HepG2 (cell line): ENCODE results near the gene ZC3H8. TPM values are rescaled to one million over a fixed set of nuclear protein-coding genes. Genes with fewer than 3 reads are reported as not detected.
A peak's percentile ranks its signal among the peaks of the same experiment; 100 is the strongest.

ENCODE experiments used
- ATAC-seq: fragments of 200-7000 bp; cut with Tn5 transposase; 3 replicates; pipeline ENCODE4 v1.9.1; 2020; ENCODE audit warnings: mild to moderate bottlenecking, moderate library complexity
- BruUV-seq: library from RNA; stranded (reverse); fragments of 400-500 nt; replicated peaks from 2 replicates; lab custom pipeline; 2021; lab: Mats Ljungman, UMichigan
- CTCF ChIA-PET: fragments of 300-600 bp; formaldehyde crosslinking; extraction: SDS; loops from one replicate; lab custom pipeline; 2021; ENCODE audit warnings: low total read pairs, inconsistent platforms, low intra/inter-chr PET ratio; lab: Yijun Ruan, JAX
- POLR2A ChIA-PET: fragments of 350-600 bp; sonication (Branson Sonifier 250); formaldehyde crosslinking; loops from one replicate; lab custom pipeline; 2020; ENCODE audit warnings: antibody characterized with exemption, inconsistent platforms; lab: Yijun Ruan, JAX
- DNase-seq: peaks from one replicate; pipeline ENCODE4 v3.0.0-alpha.2; 2015; ENCODE audit warnings: low spot score
- FAIRE-seq: peaks from 3 replicates; lab custom pipeline; 2011; peaks lifted over from hg19 to GRCh38; lab: Jason Lieb, UNC
- H2AFZ ChIP-seq: one replicate; pipeline ENCODE4 v1.6.1; 2011; ENCODE audit warnings: low read length, inconsistent platforms
- H3K27ac ChIP-seq: fragments of 300-600 bp; 3 replicates; pipeline ENCODE4 v1.8.0; 2011; ENCODE audit warnings: mixed run types, mild to moderate bottlenecking, mixed read lengths, low read length, inconsistent platforms; ENCODE audit not compliant: insufficient read depth; ENCODE audit errors: extremely low read length
- H3K27me3 ChIP-seq, 2 experiments: fragments of 200-600 bp in 1 of 2; 2 replicates in 1 of 2; 3 replicates in 1 of 2; pipeline versions ENCODE4 v1.6.0 to v1.8.0; 2011; ENCODE audit warnings: low read length in 2 of 2, mild to moderate bottlenecking in 2 of 2, moderate library complexity in 2 of 2, inconsistent platforms in 1 of 2; ENCODE audit not compliant: insufficient read depth in 2 of 2, control insufficient read depth in 1 of 2
- H3K36me3 ChIP-seq, 2 experiments: fragments of 200-600 bp in 1 of 2; replicated peaks in 1 of 2; 2 replicates in 1 of 2; 3 replicates in 1 of 2; pipeline versions ENCODE4 v1.5.1 to v1.8.0; 2011; ENCODE audit warnings: low read length in 2 of 2, inconsistent platforms in 1 of 2; ENCODE audit not compliant: insufficient read depth in 2 of 2, control insufficient read depth in 1 of 2
- H3K4me1 ChIP-seq: 2 replicates; pipeline ENCODE4 v1.5.1; 2012; ENCODE audit warnings: low read length, inconsistent platforms; ENCODE audit not compliant: insufficient read depth
- H3K4me2 ChIP-seq: 2 replicates; pipeline ENCODE4 v1.6.0; 2011; ENCODE audit warnings: low read depth, low read length, inconsistent platforms
- H3K4me3 ChIP-seq, 3 experiments: fragments of 200-600 bp in 1 of 3; sonication (generic), shearing (Covaris generic) in 1 of 3; replicated peaks in 1 of 3; 2 replicates each; pipeline ENCODE4 v1.5.1; 2011 to 2016; ENCODE audit warnings: low read length in 3 of 3, inconsistent platforms in 2 of 3, low read depth in 2 of 3, mild to moderate bottlenecking in 2 of 3, control low read depth in 1 of 3, mixed read lengths in 1 of 3; ENCODE audit not compliant: insufficient read depth in 1 of 3
- H3K79me2 ChIP-seq: one replicate; pipeline ENCODE4 v1.6.1; 2011; ENCODE audit warnings: low read length, inconsistent platforms; ENCODE audit not compliant: insufficient read depth
- H3K9ac ChIP-seq: 2 replicates; pipeline ENCODE4 v1.6.0; 2011; ENCODE audit warnings: mild to moderate bottlenecking, low read depth, low read length, inconsistent platforms; ENCODE audit not compliant: insufficient read depth
- H3K9me3 ChIP-seq: 2 replicates; pipeline ENCODE4 v1.5.1; 2012; ENCODE audit warnings: mild to moderate bottlenecking, low read length
- H4K20me1 ChIP-seq: 2 replicates; pipeline ENCODE4 v1.6.0; 2011; ENCODE audit warnings: inconsistent platforms, mild to moderate bottlenecking, low read length, moderate library complexity; ENCODE audit not compliant: insufficient read depth
- CEBPB ChIP-seq: IDR thresholded peaks from 2 replicates; pipeline ENCODE4 v1.6.1; 2011; ENCODE audit warnings: low read depth, low read length, improper control_type of control experiment, borderline replicate concordance
- CSRNP1 ChIP-seq: sonication (generic); formaldehyde crosslinking; IDR thresholded peaks from 2 replicates; pipeline ENCODE4 v1.8.1; 2023; ENCODE audit warnings: mild to moderate bottlenecking, missing genetic modification reagents
- HNF1B ChIP-seq: sonication (generic); formaldehyde crosslinking; IDR thresholded peaks from 2 replicates; pipeline ENCODE4 v1.5.1; 2020; ENCODE audit warnings: mild to moderate bottlenecking, moderate library complexity, missing genetic modification reagents
- KLF11 ChIP-seq: IDR thresholded peaks from 2 replicates; pipeline ENCODE4 v1.6.1; 2016; ENCODE audit warnings: missing compliant biosample characterization
- MAFF ChIP-seq: IDR thresholded peaks from 2 replicates; pipeline ENCODE4 v1.6.1; 2011; ENCODE audit warnings: low read depth, low read length, improper control_type of control experiment
- MAFK ChIP-seq, 2 experiments: IDR thresholded peaks in 1 of 2; conservative IDR thresholded peaks in 1 of 2; 2 replicates each; pipeline ENCODE4 v1.6.1; 2011; ENCODE audit warnings: improper control_type of control experiment in 2 of 2, low read length in 2 of 2
- PCBP2 ChIP-seq: fragments of 200-400 bp; formaldehyde crosslinking; optimal IDR thresholded peaks from 2 replicates; pipeline ENCODE3; 2018; ENCODE audit warnings: low read length, low read depth; ENCODE audit not compliant: poor library complexity, severe bottlenecking
- SPEN ChIP-seq: sonication (generic); formaldehyde crosslinking; IDR thresholded peaks from 2 replicates; pipeline ENCODE4 v1.5.1; 2020; ENCODE audit warnings: low read depth, mild to moderate bottlenecking, missing genetic modification reagents
- ZKSCAN8 ChIP-seq: IDR thresholded peaks from 2 replicates; pipeline ENCODE4 v1.6.1; 2016; ENCODE audit warnings: borderline replicate concordance, missing genetic modification reagents, missing compliant biosample characterization
- ZNF225 ChIP-seq: sonication (generic); formaldehyde crosslinking; IDR thresholded peaks from 2 replicates; pipeline ENCODE4 v1.4.0; 2020; ENCODE audit warnings: mild to moderate bottlenecking, missing genetic modification reagents
- ZNF503 ChIP-seq: sonication (generic); formaldehyde crosslinking; IDR thresholded peaks from 2 replicates; pipeline ENCODE4 v1.4.0; 2020; ENCODE audit warnings: missing genetic modification reagents
- WGBS: methylation state at CpG from one replicate; pipeline ENCODE4 v1.1.6; 2017; ENCODE audit warnings: low lambda C conversion rate; 5-methylcytosine and 5-hydroxymethylcytosine counted together
- in situ Hi-C: cut with HindIII; loops from 2 replicates; pipeline ENCODE4 v1.10.0; 2017; ENCODE audit warnings: low pct_unique_long_range_greater_than_20kb; ENCODE audit not compliant: extremely low pct_ligation_motif_present
- intact Hi-C: fragments of 100-400 bp; cut with micrococcal nuclease; formaldehyde crosslinking; loops from one replicate; pipeline ENCODE4 v1.10.0; 2022; ENCODE audit not compliant: unreplicated experiment
- polyA plus RNA-seq, 8 experiments: library from polyadenylated mRNA; depleted of rRNA in 3 of 8; stranded (reverse) in 7 of 8; unstranded in 1 of 8; fragments of >200 nt; fragmentation: Illumina TruSeq in 4 of 8; extraction: Trizol in 4 of 8; gene quantifications; 2 replicates each; pipeline versions ENCODE4 v1.2.1 to v1.2.3, GENCODE V29; 2011 to 2016; ENCODE audit warnings: low read depth in 4 of 8, missing spikeins in 1 of 8, mixed read lengths in 1 of 8; ENCODE audit not compliant: insufficient read depth in 1 of 8
- total RNA-seq, 5 experiments: library from RNA; depleted of rRNA; stranded (reverse); fragments of >200 nt; fragmentation: Illumina TruSeq; extraction: Trizol; gene quantifications; 2 replicates each; pipeline ENCODE4 v1.2.3, GENCODE V29; 2016; ENCODE audit warnings: low read depth in 1 of 5

Gene ZC3H8
- total and polyA plus RNA-seq, 2 of the 13 experiments (the other 11 are each of a cell fraction or from before 2014, with no cell fraction given), result 4.5 to 17.0 TPM

- Histone ChIP-seq H3K27me3 (no peaks in the 10 kb centered on the region), H4K20me1 (no peaks in the 10 kb centered on the region), H3K27ac (no peak overlapping the region), H3K4me3 (no peak overlapping the region), H3K36me3 (no peaks in the 10 kb centered on the region), H3K9me3 (no peaks in the 10 kb centered on the region), H3K79me2 (no peaks in the 10 kb centered on the region), H2AFZ (no peak overlapping the region), H3K4me2 (no peak overlapping the region), H3K9ac (no peak overlapping the region), H3K4me1 (0 out of 2 replicates have a peak, but pooled peaks cover 5% of the 10 kb centered on the region)
- WGBS, result 45% methylated on average over 2 of the region's 2 CpGs
- POLR2A ChIA-PET, result no interaction called here
- CTCF ChIA-PET, result no interaction called here
- ATAC-seq, result no peak
- FAIRE-seq, result no peak
- intact Hi-C loops, result no loop called here
- BruUV-seq, result no TSS peak
- DNase-seq, result no peak
- in situ Hi-C loops, result no loop called here
- no peak for TF ChIP-seq SPEN (CRISPR knock-in tag)
- TF ChIP-seq ZKSCAN8, result no peak
- TF ChIP-seq MAFK (conservative IDR thresholded peaks at IDR 0.05 in 1 of 2, IDR thresholded peaks at IDR 0.05 in 1 of 2; ENCODE audit: low read length in 2 of 2), result peak; percentile 13 to 52; a peak in 2 of 4 replicates
- no peak for TF ChIP-seq PCBP2
- TF ChIP-seq ZNF225 (CRISPR knock-in tag), result no peak
- no peak for TF ChIP-seq KLF11 (CRISPR knock-in tag)
- TF ChIP-seq CSRNP1, result no peak
- no peak for TF ChIP-seq HNF1B
- no peak for TF ChIP-seq ZNF503 (CRISPR knock-in tag)
- peak; percentile 30; the same call in 1 of the 2 replicates for TF ChIP-seq MAFF
- TF ChIP-seq CEBPB, result 0 out of 2 replicates have a peak, but pooled peaks have one; percentile 4
These were observed 41.6 kb upstream of the ZC3H8 start for GRCh38 chr2:112296407-112296806.
